KMS-11 (cell line): Measurements from ENCODE around the gene RETREG3.
"Not testable (repeated sequence)": the region's sequence is repeated elsewhere in the genome, so short reads cannot be mapped to it uniquely, and the experiment has no call there.

ENCODE experiments used
- H2AFZ ChIP-seq: fragments of 200-600 bp; sonication (generic); 2 replicates; pipeline ENCODE4 v1.6.1; 2016; ENCODE audit warnings: antibody characterized with exemption, mixed run types, low read depth
- H3K27ac ChIP-seq: fragments of 200-600 bp; sonication (generic); 2 replicates; pipeline ENCODE4 v1.6.1; 2016; ENCODE audit warnings: mild to moderate bottlenecking, mixed run types
- H3K27me3 ChIP-seq: fragments of 200-600 bp; sonication (generic); 2 replicates; pipeline ENCODE4 v1.6.1; 2017; ENCODE audit warnings: mild to moderate bottlenecking, low read depth, mixed run types, moderate library complexity; ENCODE audit not compliant: insufficient read depth
- H3K36me3 ChIP-seq: fragments of 200-600 bp; sonication (generic); 2 replicates; pipeline ENCODE4 v1.6.1; 2017; ENCODE audit warnings: mild to moderate bottlenecking, mixed run types; ENCODE audit not compliant: insufficient read depth
- H3K4me1 ChIP-seq: fragments of 200-600 bp; sonication (generic); 2 replicates; pipeline ENCODE4 v1.6.1; 2016; ENCODE audit warnings: mild to moderate bottlenecking, low read depth, mixed run types; ENCODE audit not compliant: poor library complexity, severe bottlenecking
- H3K4me2 ChIP-seq: fragments of 200-600 bp; sonication (generic); 2 replicates; pipeline ENCODE4 v1.7.0; 2016; ENCODE audit warnings: mild to moderate bottlenecking, mixed run types
- H3K4me3 ChIP-seq: fragments of 200-600 bp; sonication (generic); IDR thresholded peaks from 2 replicates; pipeline ENCODE4 v1.6.1; 2017; ENCODE audit warnings: low read depth, low read length, mixed read lengths; ENCODE audit not compliant: insufficient read depth
- H3K79me2 ChIP-seq: fragments of 200-600 bp; sonication (generic); 2 replicates; pipeline ENCODE4 v1.6.1; 2016; ENCODE audit warnings: low read depth, mixed run types; ENCODE audit not compliant: insufficient read depth
- H3K9ac ChIP-seq: fragments of 200-600 bp; sonication (generic); 2 replicates; pipeline ENCODE4 v1.6.1; 2016; ENCODE audit warnings: mild to moderate bottlenecking, mixed run types
- H4K20me1 ChIP-seq: fragments of 200-600 bp; sonication (generic); 2 replicates; pipeline ENCODE4 v1.6.1; 2016; ENCODE audit warnings: mild to moderate bottlenecking, mixed run types; ENCODE audit not compliant: insufficient read depth
- CTCF ChIP-seq: fragments of 200-600 bp; sonication (generic); conservative IDR thresholded peaks from 2 replicates; pipeline ENCODE4 v1.6.1; 2017; ENCODE audit warnings: low read depth, mild to moderate bottlenecking, antibody characterized with exemption, low read length, moderate library complexity, mixed read lengths

RETREG3 gene

GRCh38 chr17:42548993-42549755 is 60.0 kb downstream of the RETREG3 start:
- Histone ChIP-seq H3K4me2 (peak overlapping the region; percentile 85), H3K9ac (no peak overlapping the region), H3K4me1 (peaks cover 16% of the 10 kb centered on the region), H2AFZ (peak overlapping the region; percentile 53), H3K79me2 (no peaks in the 10 kb centered on the region), H3K27ac (no peak overlapping the region), H3K36me3 (no peaks in the 10 kb centered on the region), H3K27me3 (peaks cover 7% of the 10 kb centered on the region), H4K20me1 (no peaks in the 10 kb centered on the region), H3K4me3 (no peak overlapping the region)
- TF ChIP-seq CTCF = no peak

- Histone ChIP-seq H3K27ac (no peak overlapping the region), H3K79me2 (no peaks in the 10 kb centered on the region), H2AFZ (peak overlapping the region; percentile 53), H3K36me3 (no peaks in the 10 kb centered on the region), H3K9ac (no peak overlapping the region), H3K4me2 (peak overlapping the region; percentile 85), H4K20me1 (no peaks in the 10 kb centered on the region), H3K4me1 (peaks cover 16% of the 10 kb centered on the region), H3K4me3 (no peak overlapping the region), H3K27me3 (peaks cover 7% of the 10 kb centered on the region)
- TF ChIP-seq CTCF = peak; percentile 67
These were observed 60.9 kb downstream of the RETREG3 start for GRCh38 chr17:42548070-42548837.

GRCh38 chr17:42547698-42548069 is 61.5 kb downstream of the RETREG3 start:
- Histone ChIP-seq H3K79me2 (no peaks in the 10 kb centered on the region), H3K9ac (no peak overlapping the region), H3K4me2 (peak overlapping the region; percentile 85; the same call in 1 of the 2 replicates), H3K4me3 (no peak overlapping the region), H3K27me3 (peaks cover 7% of the 10 kb centered on the region), H3K27ac (no peak overlapping the region), H2AFZ (peak overlapping the region; percentile 53; the same call in 1 of the 2 replicates), H4K20me1 (no peaks in the 10 kb centered on the region), H3K4me1 (peaks cover 16% of the 10 kb centered on the region), H3K36me3 (no peaks in the 10 kb centered on the region)
- TF ChIP-seq CTCF = no peak

GRCh38 chr17:42547001-42547461 is 62.1 kb downstream of the RETREG3 start:
- no peak overlapping the region for H3K4me2 ChIP-seq

GRCh38 chr17:42545755-42546505 is 63.2 kb downstream of the RETREG3 start:
- not testable (repeated sequence) for H3K79me2 ChIP-seq, H4K20me1 ChIP-seq, H3K27ac ChIP-seq, H3K9ac ChIP-seq, H3K36me3 ChIP-seq, H3K4me3 ChIP-seq, H3K4me2 ChIP-seq, H3K27me3 ChIP-seq, H2AFZ ChIP-seq
- peaks cover 24% of the 10 kb centered on the region for H3K4me1 ChIP-seq

More at GRCh38 chr17:42547001-42547461, 62.1 kb downstream of the RETREG3 start:
- Histone ChIP-seq H3K4me3 (no peak overlapping the region), H3K27me3 (peaks cover 7% of the 10 kb centered on the region), H3K79me2 (no peaks in the 10 kb centered on the region), H3K9ac (no peak overlapping the region), H3K27ac (no peak overlapping the region), H2AFZ (no peak overlapping the region), H3K36me3 (no peaks in the 10 kb centered on the region), H3K4me1 (peaks cover 17% of the 10 kb centered on the region), H4K20me1 (no peaks in the 10 kb centered on the region)
- TF ChIP-seq CTCF = no peak
